Epidermal melanocyte (primary cell): Measurements from ENCODE around the gene SIDT1.

Source experiments
- DNase-seq: peaks from one replicate; pipeline ENCODE4 v3.0.0; 2011; ENCODE audit warnings: low spot score; ENCODE audit not compliant: insufficient read length

SIDT1 gene

GRCh38 chr3:113594066-113594465 lies 61.7 kb downstream of the SIDT1 start:
- DNase-seq = no peak

- DNase-seq = no peak
Observed at GRCh38 chr3:113597596-113598354, 65.4 kb downstream of the SIDT1 start.

GRCh38 chr3:113600418-113601182 lies 68.2 kb downstream of the SIDT1 start:
- DNase-seq = no peak

- no peak for DNase-seq
Observed at GRCh38 chr3:113601240-113601639, 68.9 kb downstream of the SIDT1 start.

GRCh38 chr3:113602256-113602655 lies 69.9 kb downstream of the SIDT1 start:
- no peak for DNase-seq

DNA sequence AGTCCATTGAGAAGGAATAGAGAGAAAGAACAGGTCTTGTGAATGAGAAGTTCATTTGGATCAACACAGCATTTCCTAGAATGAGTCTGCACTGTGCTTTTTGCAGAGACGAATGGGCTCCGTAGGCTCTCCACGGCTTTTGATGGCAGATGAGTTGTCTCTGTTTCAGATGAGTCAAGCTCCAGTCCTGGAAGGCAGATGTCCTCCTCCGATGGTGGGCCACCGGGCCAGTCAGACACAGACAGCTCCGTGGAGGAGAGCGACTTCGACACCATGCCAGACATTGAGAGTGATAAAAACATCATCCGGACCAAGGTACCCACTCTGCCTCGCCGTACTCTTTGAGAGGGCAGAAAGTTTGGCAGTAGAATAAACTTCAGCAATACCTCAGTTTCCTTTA lies 70.5 kb downstream of the SIDT1 start:
- no peak for DNase-seq

DNA sequence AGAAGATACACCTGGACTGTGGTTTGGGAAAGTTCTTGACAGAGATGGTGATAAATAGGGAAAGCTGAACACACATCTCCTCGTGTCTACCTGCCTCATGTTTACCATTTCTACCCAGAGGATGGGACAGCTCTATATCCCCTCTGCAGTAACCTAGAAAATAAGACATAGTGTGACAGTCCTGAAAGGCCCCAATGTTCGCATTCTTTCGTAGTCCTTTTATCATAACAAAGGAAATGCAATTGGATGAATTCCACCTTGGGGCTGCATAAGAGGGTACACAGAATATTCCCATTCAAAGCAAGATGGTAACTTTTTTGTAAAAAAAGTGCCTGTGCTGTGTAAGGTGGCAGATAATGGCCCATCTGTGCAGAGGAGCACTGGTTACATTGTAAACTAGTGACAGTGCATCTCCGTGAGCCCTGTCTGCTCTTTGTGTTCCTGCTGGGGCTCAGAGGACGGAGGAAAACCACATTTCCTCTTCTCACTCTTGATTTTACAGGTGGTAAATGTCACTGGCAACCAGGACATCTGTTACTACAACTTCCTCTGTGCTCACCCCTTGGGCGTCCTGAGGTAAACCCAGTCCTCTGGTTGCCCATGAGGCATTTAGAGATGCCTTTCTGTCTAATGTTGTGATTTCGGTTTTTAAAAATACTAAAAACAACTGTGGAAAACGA lies 74.3 kb downstream of the SIDT1 start:
- no peak for DNase-seq

GRCh38 chr3:113607219-113607596 lies 74.9 kb downstream of the SIDT1 start:
- DNase-seq = no peak

DNA sequence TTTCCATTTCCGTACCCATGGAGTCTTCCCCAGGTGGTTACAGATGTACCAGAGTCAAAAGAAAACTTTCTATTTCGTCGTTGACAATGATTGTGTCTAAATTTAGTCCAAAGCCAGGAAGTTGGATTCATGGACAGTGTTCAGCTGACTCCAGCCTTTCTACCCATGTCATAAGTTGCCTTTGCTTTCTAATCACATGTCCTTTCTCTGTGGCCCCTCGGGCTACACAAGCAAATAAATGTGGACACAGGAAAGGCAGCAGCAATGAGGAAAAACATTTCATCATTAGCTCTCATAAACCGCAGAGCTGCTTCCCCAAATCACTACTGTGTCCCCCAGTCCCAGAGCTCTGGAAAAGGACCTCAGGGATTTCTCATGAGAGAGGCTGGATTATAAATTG lies 82.0 kb downstream of the SIDT1 start:
- peak; percentile 51 for DNase-seq

DNA sequence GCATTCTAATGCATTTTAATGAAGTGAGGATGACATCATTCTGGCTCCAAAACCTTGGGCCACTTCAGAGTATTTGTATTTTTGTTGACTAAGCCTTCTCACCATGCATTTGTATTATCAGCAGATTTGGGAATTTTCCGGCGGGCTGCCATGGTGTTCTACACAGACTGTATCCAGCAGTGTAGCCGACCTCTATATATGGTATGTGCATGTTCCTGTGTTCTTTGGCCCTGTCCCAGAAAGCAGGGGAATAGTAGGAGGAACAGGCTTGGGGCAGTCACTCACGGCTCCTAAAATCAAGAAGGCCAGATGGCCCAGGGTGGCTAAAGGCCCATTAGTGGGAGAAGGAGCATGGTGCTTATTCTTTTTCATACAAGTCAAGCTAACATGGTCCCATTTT lies 83.6 kb downstream of the SIDT1 start:
- DNase-seq = no peak

- no peak for DNase-seq
Observed at GRCh38 chr3:113617726-113618125, 85.4 kb downstream of the SIDT1 start.

- no peak for DNase-seq
Observed at GRCh38 chr3:113620091-113620490, 87.7 kb downstream of the SIDT1 start.

GRCh38 chr3:113623324-113623723 lies 91.0 kb downstream of the SIDT1 start:
- DNase-seq = no peak

DNA sequence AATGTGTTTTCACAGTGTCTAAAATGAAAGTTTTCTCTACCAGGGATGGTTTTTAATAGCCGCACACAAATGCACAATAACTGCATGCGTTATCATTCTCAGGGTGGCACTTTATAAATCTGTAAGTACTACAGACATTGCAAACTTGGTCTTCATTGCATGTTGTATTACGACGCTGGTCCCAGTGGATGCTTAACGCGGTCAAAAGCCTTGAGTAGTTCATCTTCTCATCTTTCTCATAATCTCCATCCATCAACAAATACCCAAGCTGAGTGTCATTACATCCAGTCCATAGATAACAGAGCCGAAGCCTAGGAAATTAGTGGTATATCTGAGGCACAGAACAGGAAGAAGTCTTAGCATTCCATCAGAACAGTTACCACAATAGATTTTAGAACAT lies 91.5 kb downstream of the SIDT1 start:
- DNase-seq = no peak

DNA sequence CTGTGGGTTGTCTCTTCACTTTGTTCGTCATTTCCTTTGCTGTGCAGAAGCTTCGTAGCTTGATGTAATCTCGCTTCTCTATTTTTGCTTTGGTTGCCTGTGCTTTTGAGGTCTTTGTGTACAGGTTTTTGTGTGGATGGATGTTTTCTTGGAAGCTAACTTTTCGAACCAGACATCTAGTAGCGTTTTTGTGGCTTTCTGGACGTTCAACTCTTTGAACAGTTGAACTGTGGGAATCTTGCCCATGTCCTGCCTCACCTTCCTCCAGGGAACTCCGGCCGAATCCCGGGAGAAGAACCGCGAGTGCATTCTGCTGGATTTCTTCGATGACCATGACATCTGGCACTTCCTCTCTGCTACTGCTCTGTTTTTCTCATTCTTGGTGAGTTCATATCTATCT lies 93.5 kb downstream of the SIDT1 start:
- no peak for DNase-seq

DNA sequence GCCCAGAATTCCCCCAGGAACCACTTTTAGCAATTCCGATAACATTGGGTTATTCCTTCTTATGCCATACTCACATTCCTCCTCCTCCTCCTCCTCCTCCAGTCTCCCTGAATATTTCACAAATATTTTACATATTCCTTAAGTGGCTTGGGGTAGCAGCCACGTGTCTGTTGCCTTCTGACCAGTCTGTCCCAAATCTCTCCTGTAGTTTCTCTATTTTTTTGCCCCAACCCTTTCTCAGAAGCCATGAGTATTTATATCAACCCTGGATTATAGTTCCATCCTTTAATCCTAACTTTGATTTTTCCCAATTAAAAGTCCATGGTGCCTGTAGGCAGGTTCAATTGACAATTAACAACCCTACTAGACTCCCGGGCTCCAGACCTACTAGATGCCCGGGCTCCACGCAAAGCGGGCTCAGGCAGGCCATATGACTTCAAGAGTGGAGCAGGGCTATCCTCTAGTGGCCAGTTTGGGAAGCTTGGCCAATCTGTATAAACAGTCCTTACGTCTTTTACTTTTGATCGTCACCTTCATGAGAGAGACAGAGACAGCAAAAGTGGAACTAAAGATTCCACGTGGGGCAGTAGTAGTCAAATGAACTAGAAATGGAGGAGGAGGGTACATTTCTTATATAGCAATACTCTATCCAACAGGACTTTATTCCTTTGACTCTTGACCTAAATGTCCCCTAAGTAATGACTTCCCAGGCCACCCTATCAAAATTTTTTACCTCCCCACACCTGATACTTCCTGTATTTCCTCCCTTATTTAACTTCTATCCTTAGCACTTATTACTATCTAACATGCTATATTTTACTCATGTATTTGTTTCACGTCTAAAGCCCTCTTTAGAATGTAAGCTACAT lies 94.4 kb downstream of the SIDT1 start:
- DNase-seq = peak; percentile 63

DNA sequence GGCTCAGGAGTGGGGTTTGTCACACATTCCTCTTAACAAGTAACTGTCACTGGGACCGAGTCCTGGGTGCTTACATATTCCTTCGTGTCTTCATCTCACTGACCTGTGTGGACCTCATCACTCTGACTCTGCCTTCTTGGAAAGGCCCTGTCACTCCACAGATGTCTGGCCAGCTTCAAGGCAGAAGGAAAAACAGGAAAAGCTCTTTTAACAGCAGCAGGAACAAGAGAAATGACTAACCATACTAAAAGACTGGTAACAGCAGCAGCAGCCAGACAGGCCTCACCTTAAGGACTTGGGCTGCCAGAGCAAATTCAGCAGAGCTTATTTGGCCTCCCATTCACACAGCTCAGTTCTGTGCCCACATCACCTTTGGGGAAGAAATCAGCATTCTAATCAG lies 96.0 kb downstream of the SIDT1 start:
- no peak for DNase-seq

DNA sequence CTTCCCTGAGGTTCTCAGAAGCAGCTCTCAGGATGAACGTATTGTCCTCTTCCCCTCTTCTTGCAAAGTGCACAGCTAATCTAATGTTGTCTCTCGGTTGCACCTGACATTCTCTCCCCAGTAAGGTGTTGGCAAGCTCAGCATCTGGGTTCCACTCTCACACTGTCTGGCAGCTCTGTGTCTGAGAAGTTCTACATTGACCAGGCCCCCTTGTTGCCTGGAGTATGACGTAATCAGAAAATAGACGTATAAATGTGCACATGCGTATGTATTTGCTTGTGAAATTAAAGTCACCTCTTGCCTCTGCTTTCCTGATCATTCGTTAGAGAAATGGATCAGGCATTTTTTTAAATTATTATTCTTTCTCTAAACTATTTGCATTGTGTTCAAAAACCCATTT lies 96.4 kb downstream of the SIDT1 start:
- no peak for DNase-seq

DNA sequence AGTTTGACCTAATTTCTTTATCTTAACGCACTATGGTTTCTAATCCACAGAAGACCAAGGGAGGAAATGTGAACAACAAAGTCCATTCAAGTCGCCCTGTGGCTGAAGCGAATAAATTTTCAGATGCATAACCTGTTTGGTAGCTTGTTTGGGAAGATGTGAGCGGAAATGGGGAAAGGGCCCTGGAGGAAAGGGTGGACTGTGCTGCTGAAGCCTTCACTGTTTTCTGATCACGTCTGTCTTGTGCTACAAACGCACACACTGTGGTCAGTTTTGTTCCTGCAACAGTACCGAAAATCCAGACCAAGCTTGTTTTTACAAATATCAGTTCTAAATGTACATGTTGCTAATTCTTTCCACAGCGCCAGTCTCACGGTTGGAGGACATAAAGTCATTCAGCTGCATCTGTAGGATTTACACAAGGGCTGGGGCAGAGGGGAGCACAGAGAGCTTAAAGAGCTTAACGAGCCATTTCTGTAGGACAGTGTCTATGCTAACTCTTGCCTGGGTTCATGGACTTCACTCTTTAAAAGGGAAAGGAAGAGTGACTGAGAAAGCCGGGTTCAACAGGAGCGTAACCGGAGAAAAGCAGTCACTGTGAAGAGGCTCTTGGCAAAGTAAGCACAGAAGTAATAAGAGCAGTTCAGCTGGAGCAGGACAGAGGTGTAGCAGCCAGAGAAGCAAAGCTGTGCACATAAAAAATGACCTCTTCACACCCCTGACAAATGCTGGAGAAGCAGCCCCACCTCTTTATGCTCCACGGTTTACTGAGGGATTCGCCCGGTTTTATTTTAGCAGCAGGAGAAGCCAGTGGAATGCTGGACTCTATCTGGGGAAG lies 97.4 kb downstream of the SIDT1 start:
- no peak for DNase-seq

DNA sequence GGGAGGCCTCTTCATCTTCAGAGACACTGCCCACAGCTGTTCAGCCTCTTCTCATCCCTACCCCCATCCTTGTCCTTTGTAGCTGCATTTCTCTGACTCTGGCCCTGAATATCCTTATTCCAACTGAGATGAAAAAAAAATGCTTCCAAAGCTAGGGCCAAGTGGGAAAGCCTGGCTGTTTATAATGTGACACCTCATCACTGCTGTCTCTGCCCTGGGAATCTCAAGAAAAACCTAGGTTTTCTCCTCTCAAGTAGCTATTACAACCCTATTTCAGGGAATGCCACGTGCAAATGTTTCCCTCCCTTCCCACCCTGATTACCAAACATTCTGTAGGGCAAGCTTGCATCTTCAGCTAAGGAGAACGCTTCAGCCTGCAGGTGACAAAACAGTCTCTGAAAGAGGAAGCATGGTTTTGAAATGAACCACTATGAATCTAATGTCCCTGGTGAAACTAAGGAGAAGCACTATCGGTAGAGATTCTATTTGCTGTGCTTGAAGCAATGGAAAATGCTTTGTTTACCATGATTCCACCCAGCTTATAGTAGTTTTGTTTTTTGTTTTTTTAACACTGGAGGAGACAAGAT lies 98.7 kb downstream of the SIDT1 start:
- no peak for DNase-seq
